HFF-Myc (cell line): Measurements from ENCODE around the gene UBL5.

Source experiments
- DNase-seq: peaks from one replicate; pipeline ENCODE4 v3.0.0-alpha.2; 2011; ENCODE audit warnings: low read depth; ENCODE audit errors: extremely low read depth
- H3K4me3 ChIP-seq: replicated peaks from 2 replicates; pipeline ENCODE4 v1.5.1; 2011; ENCODE audit warnings: low read depth, mild to moderate bottlenecking, control low read depth, low read length
- CTCF ChIP-seq: IDR thresholded peaks from 2 replicates; pipeline ENCODE4 v1.5.1; 2012; ENCODE audit warnings: mild to moderate bottlenecking, low read depth, low read length, control low read depth; ENCODE audit errors: missing control alignments

UBL5 gene

GRCh38 chr19:9862938-9863337 is 35.2 kb downstream of the UBL5 start:
- DNase-seq = no peak
- TF ChIP-seq CTCF = no peak
- H3K4me3 ChIP-seq = no peak overlapping the region

GRCh38 chr19:9863759-9864158 is 36.0 kb downstream of the UBL5 start:
- H3K4me3 ChIP-seq = no peak overlapping the region
- no peak for TF ChIP-seq CTCF
- no peak for DNase-seq

- no peak overlapping the region for H3K4me3 ChIP-seq
- no peak for DNase-seq
- no peak for TF ChIP-seq CTCF
Observed at GRCh38 chr19:9865732-9866501, 38.2 kb downstream of the UBL5 start.

GRCh38 chr19:9868983-9869617 is 41.4 kb downstream of the UBL5 start:
- H3K4me3 ChIP-seq = no peak overlapping the region
- no peak for DNase-seq
- TF ChIP-seq CTCF = no peak

- no peak overlapping the region for H3K4me3 ChIP-seq
- no peak for DNase-seq
- TF ChIP-seq CTCF = no peak
Observed at GRCh38 chr19:9871626-9872338, 44.1 kb downstream of the UBL5 start.

- no peak for TF ChIP-seq CTCF
- no peak for DNase-seq
- no peak overlapping the region for H3K4me3 ChIP-seq
Observed at GRCh38 chr19:9872618-9873242, 45.0 kb downstream of the UBL5 start.
